ENCODE measurements around the gene TIPARP. TPM values are rescaled to one million over a fixed set of nuclear protein-coding genes. Genes with fewer than 3 reads are reported as not detected.
A peak's percentile ranks its signal among the peaks of the same experiment; 100 is the strongest.

The TIPARP gene
- total and polyA plus RNA-seq, 2 of the 13 experiments (the other 11 are each of a cell fraction or from before 2014, with no cell fraction given) = 7.3 to 19.7 TPM

DNA sequence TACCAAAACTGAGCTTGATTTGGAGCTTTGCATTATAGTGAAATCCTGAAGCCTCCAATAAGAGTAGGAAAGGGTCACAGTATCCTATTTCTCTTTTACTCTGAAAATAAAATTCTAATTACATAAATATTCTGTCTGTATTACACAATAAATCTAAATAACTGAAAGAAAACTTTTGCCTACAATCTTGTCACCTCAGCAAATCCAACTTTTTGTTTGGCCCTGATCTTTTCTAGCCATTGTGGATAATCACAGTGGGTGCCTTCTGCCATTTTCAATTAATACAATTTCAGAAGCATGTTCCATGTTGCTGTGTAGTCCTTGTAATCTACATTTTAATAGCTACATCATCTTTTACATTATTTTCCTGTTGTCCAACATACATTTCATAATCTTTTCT is 29.4 kb upstream of the TIPARP start:
- ChIA-PET CTCF (ENCODE audit: low intra/inter-chr PET ratio, low total read pairs) (no interaction called here), POLR2A (no interaction called here)
- TF ChIP-seq TBX2 (CRISPR knock-in tag; IDR thresholded peaks at IDR 0.05; ENCODE audit: borderline replicate concordance) (no peak), MAFK (conservative IDR thresholded peaks at IDR 0.05 in 1 of 2, IDR thresholded peaks at IDR 0.05 in 1 of 2; ENCODE audit: low read length in 2 of 2) (peak in 1 of 2 experiments; percentile 49; a peak in 2 of 4 replicates)
- H3K9me3 ChIP-seq (ENCODE audit: low read length) = no peaks in the 10 kb centered on the region
- no peaks in the 10 kb centered on the region for H4K20me1 ChIP-seq (ENCODE audit: insufficient read depth, low read length)
- DNase-seq (ENCODE audit: low spot score) (no peak), FAIRE-seq (no peak), ATAC-seq (no peak)
- H2AFZ ChIP-seq (ENCODE audit: low read length) = no peak overlapping the region
- no peaks in the 10 kb centered on the region for H3K36me3 ChIP-seq (replicated peaks in 1 of 2; ENCODE audit: control insufficient read depth in 1 of 2, insufficient read depth in 2 of 2, low read length in 2 of 2)
- H3K4me2 ChIP-seq (ENCODE audit: low read depth, low read length) = no peak overlapping the region
- no TSS peak for BruUV-seq (replicated peaks)
- no peak overlapping the region for H3K27ac ChIP-seq (ENCODE audit: extremely low read length, insufficient read depth, low read length)
- H3K4me1 ChIP-seq (ENCODE audit: insufficient read depth, low read length) = no peaks in the 10 kb centered on the region
- no peaks in the 10 kb centered on the region for H3K79me2 ChIP-seq (ENCODE audit: insufficient read depth, low read length)
- H3K27me3 ChIP-seq (ENCODE audit: control insufficient read depth in 1 of 2, insufficient read depth in 2 of 2, low read length in 2 of 2) = no peaks in the 10 kb centered on the region; a peak in 1 of 5 replicates
- in situ Hi-C loops (cut with HindIII; ENCODE audit: extremely low pct_ligation_motif_present, low pct_unique_long_range_greater_than_20kb) = no loop called here
- H3K9ac ChIP-seq (ENCODE audit: insufficient read depth, low read depth, low read length) = no peak overlapping the region
- intact Hi-C loops (cut with micrococcal nuclease; ENCODE audit: unreplicated experiment) = no loop called here
- H3K4me3 ChIP-seq (replicated peaks in 1 of 3; ENCODE audit: insufficient read depth in 1 of 3, low read depth in 2 of 3, low read length in 3 of 3) = no peak overlapping the region

DNA sequence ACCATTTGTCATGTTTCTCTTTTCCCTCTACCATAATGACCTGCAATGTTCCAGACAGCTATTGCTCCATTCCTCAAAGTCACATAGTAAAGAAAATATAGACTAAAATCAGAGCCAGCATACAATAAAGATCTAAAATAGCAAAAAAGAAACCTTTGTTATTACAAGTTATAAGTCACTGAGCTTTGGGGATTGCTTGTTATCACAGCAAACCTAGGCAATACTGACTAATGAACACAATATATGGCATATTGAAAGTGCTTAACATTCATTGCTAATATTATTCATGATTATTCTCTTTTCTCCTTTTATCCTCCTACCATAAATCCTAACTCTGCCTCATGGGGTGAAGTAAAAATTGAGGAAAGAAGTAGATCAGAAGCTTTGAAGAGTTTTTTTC is 27.4 kb upstream of the TIPARP start:
- intact Hi-C loops (cut with micrococcal nuclease; ENCODE audit: unreplicated experiment) (no loop called here), in situ Hi-C loops (cut with HindIII; ENCODE audit: extremely low pct_ligation_motif_present, low pct_unique_long_range_greater_than_20kb) (no loop called here)
- Histone ChIP-seq H3K27ac (ENCODE audit: extremely low read length, insufficient read depth, low read length) (no peak overlapping the region), H3K4me2 (ENCODE audit: low read depth, low read length) (no peak overlapping the region), H2AFZ (ENCODE audit: low read length) (no peak overlapping the region), H3K79me2 (ENCODE audit: insufficient read depth, low read length) (no peaks in the 10 kb centered on the region), H3K9ac (ENCODE audit: insufficient read depth, low read depth, low read length) (no peak overlapping the region), H3K4me3 (replicated peaks in 1 of 3; ENCODE audit: insufficient read depth in 1 of 3, low read depth in 2 of 3, low read length in 3 of 3) (no peak overlapping the region), H3K4me1 (ENCODE audit: insufficient read depth, low read length) (no peaks in the 10 kb centered on the region), H3K36me3 (replicated peaks in 1 of 2; ENCODE audit: control insufficient read depth in 1 of 2, insufficient read depth in 2 of 2, low read length in 2 of 2) (no peaks in the 10 kb centered on the region), H4K20me1 (ENCODE audit: insufficient read depth, low read length) (no peaks in the 10 kb centered on the region), H3K9me3 (ENCODE audit: low read length) (no peaks in the 10 kb centered on the region), H3K27me3 (ENCODE audit: control insufficient read depth in 1 of 2, insufficient read depth in 2 of 2, low read length in 2 of 2) (no peaks in the 10 kb centered on the region; a peak in 1 of 5 replicates)
- DNase-seq (ENCODE audit: low spot score) = no peak
- BruUV-seq (replicated peaks) = no TSS peak
- TF ChIP-seq, protein P1, sequence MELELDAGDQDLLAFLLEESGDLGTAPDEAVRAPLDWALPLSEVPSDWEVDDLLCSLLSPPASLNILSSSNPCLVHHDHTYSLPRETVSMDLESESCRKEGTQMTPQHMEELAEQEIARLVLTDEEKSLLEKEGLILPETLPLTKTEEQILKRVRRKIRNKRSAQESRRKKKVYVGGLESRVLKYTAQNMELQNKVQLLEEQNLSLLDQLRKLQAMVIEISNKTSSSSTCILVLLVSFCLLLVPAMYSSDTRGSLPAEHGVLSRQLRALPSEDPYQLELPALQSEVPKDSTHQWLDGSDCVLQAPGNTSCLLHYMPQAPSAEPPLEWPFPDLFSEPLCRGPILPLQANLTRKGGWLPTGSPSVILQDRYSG (CRISPR knock-in tag; IDR thresholded peaks at IDR 0.05) = no peak
- no peak for TF ChIP-seq ZNF350 (CRISPR knock-in tag; IDR thresholded peaks at IDR 0.05; ENCODE audit: borderline replicate concordance, low read depth)
- TF ChIP-seq ZBTB21 (CRISPR knock-in tag; IDR thresholded peaks at IDR 0.05) = no peak
- peak; percentile 89 for TF ChIP-seq ZNF12 (CRISPR knock-in tag; IDR thresholded peaks at IDR 0.05)
- no peak for FAIRE-seq
- ATAC-seq = no peak
- CTCF ChIA-PET (ENCODE audit: low intra/inter-chr PET ratio, low total read pairs) = no interaction called here
- POLR2A ChIA-PET = no interaction called here
